HG03064 (cell line): ENCODE data around the gene HOXA3.

ENCODE experiments used
- ATAC-seq: cut with Tn5 transposase; IDR thresholded peaks from one replicate; pipeline ENCODE4 v1.9.1; 2021; ENCODE audit warnings: low read depth; ENCODE audit not compliant: unreplicated experiment

The HOXA3 gene

DNA sequence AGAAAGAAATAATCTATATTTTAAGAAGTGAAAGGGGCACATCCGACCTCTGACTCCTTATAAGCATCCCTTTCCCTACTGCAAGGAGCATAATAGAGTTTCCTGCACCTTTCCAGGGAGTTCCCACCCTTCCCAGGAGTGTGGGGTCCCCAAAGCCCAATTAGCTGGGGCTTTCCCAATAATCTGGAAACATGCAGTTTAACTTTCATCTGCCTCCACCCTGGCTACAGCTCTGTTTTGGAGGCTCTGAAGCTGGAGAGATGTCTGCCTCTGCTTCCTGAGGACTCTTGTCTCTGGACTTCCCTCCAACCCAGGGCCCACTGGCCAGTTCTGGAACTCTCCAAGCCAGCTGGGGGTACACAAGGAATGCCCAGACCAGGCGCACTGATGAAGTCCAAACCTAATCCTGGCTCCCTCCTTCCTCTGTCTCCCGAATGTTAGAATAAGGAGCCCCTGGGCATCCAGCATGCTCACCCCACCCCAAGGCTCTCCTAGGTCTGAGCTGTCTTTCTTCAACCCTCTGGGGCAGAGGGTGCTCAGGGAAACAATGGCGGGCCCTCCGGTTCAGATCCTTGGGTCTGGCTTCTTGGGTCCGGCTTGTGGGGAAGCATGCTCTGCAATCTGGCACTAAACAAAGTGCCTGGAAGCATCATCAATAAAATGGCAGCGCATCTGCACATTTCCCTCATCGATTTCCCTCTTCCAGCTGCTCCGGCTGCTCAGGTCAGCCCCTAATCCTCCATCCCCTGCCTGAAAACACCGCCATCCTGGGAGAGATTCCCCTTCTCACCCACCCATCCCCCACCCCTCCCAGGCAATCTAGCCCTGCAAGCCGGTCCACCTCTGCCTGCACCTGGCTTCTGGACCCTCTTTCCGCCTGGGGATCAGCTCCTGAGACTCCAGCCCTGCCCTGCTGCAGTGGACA, 35.2 kb downstream of the HOXA3 start:
- ATAC-seq = no peak

DNA sequence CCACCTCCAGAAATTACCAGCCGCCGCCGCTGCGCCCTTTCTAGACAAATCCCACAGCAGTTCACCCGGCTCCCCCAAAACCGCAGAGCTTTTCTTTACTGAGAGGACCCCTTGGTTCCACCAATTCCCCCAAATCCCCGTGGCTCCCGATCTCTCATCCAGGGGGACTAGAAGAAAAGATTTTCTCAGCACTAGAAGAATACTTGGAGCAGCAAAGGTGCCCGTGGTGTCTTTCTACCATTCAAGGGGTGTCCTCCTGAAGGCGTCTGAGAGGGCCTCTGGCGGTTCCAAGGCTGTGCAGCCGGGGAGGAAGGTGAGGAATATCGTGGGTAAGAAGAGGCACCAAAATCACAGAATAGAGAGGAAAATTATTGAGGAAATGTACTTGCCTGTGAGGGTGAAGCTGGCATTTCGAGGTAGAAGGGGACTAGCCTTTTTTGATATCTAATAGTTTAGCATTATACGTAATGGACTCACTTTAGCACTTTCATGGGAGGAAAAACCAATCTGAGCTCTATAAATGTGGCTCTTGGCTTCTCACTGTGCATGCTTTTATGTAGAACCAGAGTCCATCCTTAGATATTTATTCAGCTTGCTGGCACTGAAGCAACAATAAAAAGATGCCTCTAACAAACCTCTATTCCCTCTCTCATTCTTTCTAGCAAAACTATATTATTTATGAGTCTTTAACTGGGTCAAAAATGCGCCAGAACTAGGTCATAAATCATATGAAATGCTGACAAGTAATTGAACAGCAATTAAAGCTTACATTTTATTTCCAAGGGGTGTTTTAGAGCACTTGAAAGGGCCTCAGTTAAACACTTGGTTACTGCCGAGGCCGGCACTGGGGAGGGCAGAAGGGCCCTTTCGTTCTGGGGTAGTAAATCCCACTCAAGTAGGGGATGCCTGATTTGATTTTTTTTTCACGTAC, 36.1 kb downstream of the HOXA3 start:
- ATAC-seq = no peak

DNA sequence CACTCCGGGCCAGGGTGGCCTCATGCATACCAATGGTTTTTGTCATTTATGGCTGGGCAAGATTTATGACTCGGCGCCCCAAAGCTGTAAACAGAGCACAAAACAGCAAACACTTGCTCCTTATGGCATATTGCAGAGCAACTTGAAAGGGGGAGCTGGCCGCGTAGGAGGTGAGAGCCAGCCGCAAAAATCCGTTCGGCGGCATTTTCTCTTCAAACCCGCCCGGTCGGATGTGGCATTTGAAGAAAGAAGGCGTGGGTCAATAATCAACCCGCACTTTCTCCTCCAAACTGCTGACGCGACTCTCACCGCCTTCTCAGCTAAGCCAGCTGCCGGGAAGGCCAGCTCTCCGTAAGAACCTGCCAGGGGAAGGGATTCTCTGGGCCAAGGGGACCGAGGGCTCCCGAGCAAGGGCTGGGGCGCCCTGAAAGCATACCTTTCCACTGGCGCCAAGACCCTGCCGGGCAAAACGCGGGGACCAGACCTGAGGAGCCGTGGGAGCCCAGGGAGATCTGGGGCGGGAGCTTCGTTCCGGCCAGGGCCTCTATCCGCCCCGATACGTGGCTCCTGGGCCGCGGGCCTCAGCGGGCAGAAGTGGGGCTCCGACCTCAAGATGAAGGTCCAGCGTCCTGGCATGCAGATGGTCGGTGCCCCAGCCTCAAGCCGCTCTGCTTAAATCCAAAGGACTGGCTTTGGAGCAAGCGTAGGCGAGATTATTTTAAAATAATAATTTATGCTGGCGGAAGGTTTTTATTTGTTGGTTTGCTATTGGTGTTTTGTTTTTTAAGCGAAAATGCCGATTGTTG, 37.0 kb downstream of the HOXA3 start:
- no peak for ATAC-seq

DNA sequence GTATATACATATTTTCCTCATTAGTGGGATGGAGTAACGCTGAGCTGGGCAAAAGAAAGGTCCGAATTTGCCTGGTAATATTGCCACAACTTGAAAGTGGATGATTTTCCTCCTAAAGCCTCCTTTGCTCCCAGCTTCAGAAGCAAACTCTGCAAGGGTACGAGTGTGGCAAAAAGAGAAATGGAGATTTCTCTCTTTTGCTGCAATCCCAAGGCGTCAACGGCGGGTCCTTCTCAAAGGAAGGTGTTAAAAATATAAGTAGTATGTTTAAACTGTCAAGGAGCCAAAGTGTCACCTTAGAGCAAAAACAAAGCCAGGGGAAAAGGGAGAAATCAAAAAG, 37.5 kb downstream of the HOXA3 start:
- ATAC-seq = no peak

DNA sequence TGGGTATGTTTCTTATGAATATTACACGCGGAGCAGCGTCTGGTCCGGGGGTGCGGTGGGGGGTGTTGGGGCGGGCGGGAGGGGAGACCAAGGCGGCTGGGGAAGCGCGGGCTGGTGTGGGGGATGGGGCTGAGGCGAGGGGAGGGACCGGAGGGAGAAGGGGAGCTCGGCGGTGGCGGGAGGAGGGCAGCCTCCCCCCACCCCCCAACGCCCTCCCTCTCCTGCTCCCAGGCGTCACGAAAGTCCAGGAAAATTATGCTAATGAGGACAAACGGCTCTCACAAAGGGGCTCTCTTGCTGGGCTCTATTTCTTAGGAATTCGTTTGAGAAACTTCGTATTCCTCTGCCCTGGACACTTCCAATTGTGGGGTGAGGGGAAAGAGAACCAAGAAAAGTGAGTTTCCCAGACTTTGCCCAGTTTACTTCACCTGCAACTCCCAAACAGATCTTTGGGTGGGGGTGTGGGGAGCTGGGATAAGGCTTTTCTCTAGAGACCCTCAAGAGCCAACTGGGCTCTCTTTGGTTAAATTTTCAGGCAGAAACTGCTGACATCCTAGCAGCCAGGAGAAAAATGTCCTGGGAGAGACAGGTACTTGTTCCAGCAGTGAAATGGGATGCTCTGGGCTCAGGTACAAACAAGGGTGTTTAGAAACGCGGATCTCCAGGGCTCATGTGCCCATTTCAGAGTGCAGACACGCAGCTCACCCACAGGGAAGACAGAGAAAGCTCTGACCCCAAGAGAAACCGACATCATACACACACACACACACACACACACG, 38.2 kb downstream of the HOXA3 start:
- no peak for ATAC-seq

DNA sequence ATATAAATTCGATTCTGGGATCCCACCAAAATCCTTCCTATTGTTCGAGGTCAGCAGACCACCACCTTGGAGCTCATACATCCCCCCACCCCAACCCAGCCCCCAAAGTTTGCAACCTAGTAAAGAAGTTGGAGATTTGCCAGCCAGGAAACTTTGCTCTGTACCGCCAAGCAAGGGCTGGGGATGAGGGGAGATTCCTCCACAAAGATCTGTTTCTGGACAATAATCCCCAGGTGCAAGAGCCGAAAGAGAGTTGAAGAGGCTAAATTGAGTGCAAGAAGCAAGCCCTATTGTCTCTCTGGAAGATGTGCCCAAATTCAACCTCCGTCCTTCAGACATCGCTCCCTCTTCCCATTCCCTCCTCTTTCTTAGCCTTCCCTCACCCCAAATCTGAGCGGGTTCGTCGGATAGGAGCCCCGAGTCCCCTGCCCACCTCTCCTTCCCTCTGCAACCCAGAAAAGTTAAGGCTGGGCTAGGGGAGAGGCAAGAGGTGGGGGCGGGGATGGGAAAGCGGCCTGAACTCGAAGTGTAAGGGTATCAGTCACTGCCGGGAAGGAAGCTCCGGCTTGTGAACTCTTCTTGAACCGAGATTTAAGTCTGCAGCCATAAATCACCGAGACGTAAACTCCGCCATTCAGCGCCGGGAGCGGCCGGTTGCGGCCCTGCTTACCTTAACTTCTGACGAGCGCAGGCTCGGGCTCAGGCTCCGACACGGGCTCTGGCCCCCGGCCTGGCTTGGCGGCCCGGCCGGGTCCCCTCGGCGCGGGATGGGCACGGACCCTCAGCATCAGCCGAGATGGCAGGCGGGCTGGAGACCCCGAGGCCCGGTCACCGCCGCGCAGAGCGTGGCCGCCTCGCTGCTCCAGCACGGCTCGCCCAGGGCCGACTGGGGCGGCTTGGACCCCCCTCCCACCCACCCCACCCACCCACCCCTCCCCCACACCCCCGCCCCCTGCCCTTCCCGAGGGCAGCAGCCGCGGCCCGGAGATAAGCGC, 39.1 kb downstream of the HOXA3 start:
- no peak for ATAC-seq

DNA sequence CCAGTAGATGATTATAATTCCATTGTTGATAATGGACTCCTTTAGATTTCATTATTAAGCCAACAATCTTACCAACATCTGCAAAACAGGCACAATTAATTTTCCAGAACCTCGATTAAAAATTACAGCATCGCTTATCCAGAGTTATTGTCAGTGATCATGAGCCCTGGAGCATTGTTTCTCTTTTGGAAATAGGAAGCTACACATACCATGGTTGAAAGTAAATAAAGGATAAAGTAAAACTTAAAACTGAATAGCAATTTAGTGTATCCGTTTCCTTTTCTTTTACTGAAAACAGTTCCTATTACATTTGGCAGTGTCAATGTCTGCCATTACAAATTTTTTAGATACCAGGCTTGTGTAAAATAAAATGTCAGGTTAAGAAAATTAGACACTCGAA, 40.0 kb downstream of the HOXA3 start:
- ATAC-seq = no peak

DNA sequence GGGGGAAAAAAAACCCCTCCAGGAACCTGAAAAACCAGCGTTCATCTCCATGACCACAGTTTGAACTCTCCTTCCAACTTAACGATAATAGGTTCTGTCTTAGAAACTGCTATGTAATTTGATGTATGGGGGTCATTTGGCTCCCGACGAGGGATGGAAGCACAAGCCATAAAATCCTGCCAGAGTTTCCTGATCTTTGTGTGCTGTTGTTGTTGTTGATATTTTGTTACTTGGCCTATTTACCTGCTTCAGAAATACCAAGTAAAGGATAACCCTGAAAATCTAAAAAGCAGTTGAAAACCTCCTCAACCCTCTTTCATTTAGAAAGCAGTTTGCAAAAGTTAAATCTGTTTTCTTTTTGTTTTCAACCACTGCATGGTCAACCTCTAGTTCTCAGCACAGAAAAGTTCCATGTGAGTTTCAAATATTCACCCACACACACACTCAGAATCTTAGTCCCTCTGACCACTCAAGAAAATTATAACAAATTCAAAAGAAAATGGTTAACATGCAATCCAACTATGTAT, 40.6 kb downstream of the HOXA3 start:
- no peak for ATAC-seq

DNA sequence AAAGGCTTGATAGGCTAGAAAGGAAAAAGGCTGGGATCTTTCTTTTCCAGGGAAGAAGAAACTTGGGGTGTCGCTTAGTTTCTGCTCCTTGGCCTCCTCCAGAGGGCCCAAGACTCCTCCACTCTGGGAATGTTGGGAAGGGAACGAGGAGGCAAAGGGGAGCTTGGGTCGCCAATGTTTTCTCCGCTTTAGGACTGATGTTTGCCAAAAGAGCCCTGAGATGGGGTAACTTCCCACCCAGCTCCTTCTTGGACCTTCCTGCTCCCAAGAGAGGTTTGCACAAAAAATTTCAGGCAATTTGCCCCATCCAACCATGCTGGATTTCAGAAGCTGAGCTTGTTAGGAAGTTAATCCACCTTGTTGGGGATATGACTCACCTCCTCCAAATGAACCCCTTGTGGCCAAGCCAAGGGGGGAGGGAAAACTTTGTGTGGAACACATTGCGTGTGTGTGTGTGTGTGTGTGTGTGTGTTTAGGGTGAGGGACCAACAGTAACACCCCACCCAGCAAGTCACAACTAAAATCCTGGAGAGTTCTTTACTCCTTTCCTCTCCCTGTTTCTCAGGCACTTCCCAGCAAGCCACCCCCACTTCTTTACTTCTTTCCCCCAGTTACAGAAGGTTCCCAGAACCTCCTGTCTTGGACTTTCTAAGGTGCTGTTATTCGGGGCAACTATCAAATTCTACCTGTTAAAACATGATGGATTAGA, 41.2 kb downstream of the HOXA3 start:
- no peak for ATAC-seq

DNA sequence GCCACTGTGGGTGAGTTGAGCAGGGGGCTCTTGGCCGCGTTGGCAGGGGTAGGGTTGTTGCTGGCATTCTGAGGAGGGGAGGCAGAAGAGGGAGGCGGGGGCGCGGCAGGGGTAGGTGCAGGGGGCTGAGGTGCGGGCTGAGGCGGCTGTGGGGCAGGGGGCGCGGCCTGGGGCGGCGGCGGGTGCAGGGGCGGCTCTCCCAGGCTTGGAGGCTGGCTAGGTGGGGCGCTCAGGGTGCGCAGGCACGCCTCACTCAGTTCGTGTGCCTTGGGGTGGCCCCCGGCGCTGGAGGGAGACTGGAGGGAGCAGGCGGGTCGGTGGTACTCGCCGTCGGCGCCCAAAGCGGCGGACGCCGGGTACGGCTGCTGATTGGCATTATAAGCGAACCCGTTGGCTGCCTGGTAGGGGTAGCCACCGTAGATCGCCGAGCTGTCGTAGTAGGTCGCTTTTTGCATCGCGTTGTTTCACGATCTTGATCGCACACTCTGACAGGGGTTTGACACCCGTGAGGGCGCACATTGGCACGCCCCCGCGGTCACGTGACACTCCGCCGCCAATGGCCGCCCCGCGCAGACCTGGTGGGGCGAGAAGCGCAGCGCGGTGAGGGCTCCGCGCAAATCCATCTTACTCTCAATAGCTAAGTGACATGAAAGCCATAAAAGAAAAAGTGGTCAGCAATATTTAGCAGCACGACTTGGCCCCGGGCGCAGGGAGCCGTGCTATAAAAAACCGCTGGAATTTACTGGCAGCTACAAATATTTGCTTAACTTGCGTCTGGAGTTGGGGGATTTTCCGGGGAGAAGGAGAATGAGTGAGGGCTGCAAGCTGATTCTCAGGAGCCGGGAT, 42.0 kb downstream of the HOXA3 start:
- ATAC-seq = no peak

DNA sequence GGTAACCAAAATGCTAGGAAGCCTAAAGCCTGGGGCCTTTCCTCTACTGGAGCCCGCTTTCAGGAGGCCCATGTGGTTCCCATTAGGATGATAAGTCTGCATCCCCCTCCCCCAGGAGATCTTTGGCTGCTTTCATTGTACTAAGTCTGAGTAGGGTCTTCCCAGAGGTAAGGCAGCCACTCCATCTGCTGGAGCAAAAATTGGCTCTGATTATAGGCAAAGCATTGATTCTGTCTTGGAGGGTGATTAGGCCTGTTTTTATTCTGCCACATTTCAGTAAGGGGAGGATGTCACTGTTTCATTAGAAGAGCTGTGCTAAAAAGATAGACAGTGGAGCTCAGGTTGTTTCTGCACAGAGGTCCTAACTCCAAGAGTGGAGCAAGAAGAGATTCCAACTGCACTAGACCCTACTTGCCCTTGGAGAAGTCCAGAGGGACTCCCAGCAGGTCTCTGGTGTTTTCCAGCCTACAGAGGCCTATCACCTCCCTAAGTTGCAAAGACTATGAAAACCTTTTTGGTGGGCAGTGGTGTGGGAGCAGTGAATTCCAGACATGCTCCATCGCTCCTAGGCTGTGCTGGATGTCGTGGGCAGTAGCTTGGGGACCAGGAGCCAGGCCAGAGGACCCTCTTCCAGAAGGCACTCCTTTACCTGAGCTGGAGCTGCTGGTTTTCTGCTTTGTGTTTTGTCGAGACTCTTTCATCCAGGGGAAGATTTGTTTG, 42.8 kb downstream of the HOXA3 start:
- no peak for ATAC-seq

DNA sequence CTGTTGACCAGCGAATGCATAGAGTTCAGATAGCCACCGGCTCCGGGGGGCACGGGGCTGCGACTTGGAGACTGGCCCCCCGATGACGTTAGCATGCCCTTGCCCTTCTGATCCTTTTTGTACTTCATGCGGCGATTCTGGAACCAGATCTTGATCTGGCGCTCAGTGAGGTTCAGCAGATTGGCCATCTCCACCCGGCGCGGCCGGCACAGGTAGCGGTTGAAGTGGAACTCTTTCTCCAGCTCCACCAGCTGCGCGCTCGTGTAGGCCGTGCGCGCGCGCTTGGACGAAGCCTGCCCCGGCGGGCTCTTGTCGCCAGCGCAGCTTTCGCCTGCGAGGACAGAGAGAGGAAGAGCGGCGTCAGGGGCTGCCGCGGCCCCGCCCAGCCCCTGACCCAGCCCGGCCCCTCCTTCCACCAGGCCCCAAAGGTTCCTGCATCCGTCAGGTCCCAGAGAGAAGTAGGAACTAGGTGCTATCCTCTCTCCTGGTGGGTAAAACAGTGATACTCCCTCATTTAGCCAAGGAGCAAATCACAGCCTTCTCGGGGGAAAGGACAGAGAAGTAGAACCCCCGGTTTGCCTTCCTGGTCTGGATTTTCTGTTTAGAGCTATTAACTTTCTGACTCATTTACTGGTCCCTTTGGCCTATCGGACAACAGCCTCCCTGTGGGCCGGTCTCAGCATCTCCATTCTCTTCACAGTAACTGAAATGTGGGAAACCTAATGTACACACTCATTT, 43.8 kb downstream of the HOXA3 start:
- no peak for ATAC-seq

DNA sequence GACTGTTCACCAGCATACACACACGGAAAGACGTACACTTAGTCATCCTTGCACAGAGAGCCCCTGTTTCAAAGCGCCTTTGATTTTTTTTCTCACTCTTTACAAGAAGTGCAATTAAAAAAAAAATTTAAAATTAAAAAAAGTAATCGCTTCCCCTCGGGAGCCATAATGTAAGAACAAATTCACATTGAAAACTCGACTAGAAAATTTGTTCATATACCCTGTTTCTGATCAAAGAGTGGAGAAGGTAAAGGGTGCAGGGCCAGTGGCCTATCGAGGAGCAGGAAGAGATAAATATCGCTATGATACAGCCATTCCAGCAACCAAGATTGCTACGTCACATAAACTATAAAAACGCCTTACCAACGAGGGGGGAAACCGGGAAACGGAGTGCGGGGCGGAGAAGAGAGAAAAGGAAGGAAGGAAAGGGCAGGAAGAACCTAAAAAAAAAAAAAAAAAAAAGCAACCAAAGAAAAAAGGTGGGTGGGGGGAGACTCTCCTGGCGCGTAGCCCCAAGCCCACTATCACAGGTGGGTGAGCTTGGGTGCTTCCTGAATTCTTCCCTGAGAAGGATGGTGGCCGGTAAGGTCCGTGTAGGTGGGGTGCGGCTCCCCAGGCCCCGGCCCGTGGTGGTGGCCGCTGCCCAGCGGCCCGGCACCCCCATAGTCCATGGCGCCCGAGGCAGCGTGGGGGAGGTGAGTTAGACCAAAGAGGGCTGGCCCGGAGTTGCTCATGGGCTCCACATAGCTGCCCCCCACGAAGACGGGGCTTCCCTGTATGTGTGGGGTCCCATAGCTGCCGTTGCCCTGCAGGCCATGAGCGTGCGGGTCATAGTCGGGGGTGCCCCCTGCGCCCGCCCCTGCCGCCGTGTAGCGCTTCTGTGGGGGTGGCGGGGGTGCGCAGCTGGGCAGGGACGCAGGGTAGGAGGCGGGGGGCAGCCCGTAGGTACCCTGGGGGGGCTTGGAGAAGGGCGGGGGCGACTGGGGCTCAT, 44.7 kb downstream of the HOXA3 start:
- no peak for ATAC-seq

DNA sequence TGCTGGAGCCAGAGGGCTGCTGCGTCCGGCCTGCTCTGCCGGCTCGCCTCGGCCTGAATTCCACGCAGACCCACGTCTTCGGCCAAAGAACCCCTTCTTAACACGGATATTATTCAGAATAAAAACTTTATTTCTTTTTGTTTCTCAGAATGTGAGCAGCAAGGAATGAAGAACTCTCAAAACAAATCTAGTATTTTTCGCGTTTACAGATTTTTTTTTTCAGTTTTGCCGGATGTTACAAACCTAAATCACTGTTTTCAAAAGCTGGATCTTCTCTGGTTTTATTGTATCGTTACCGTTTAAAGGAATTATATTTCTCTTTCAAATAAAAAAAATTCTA, 45.5 kb downstream of the HOXA3 start:
- no peak for ATAC-seq
